Stimulated activated naive CD8-positive, alpha-beta T cell treated with anti-CD3 and anti-CD28 coated beads, Interleukin-15, amount 100 ng/mL, for 72 hours (primary cell): ENCODE measurements around the gene UBN1.
"Not testable (repeated sequence)": the region's sequence is repeated elsewhere in the genome, so short reads cannot be mapped to it uniquely, and the experiment has no call there.

Experiments used
- ATAC-seq: fragments of 150-1000 bp; cut with Tn5 transposase; 2 replicates; pipeline ENCODE4 v1.10.0; 2021; ENCODE audit warnings: mild to moderate bottlenecking, moderate library complexity
- DNase-seq, 2 donors: peaks; one replicate each; pipeline ENCODE4 v3.0.0; 2021 to 2022
- H3K27ac Mint-ChIP-seq, 2 donors: one replicate each; pipeline ENCODE4 v1.8.0; 2022; ENCODE audit warnings: mild to moderate bottlenecking in 2 of 2, mixed read lengths in 2 of 2, moderate library complexity in 2 of 2
- H3K27me3 Mint-ChIP-seq: one replicate; pipeline ENCODE4 v1.8.0; 2022; ENCODE audit warnings: mixed read lengths
- H3K4me1 Mint-ChIP-seq: one replicate; pipeline ENCODE4 v1.8.0; 2022; ENCODE audit warnings: mild to moderate bottlenecking, mixed read lengths
- H3K4me3 Mint-ChIP-seq, 2 donors: one replicate each; pipeline ENCODE4 v1.8.0; 2022; ENCODE audit warnings: mild to moderate bottlenecking in 2 of 2, mixed read lengths in 2 of 2, moderate library complexity in 1 of 2
- H3K9me3 Mint-ChIP-seq, 2 donors: one replicate each; pipeline ENCODE4 v1.8.0; 2022; ENCODE audit warnings: mixed read lengths in 2 of 2

The UBN1 gene

DNA sequence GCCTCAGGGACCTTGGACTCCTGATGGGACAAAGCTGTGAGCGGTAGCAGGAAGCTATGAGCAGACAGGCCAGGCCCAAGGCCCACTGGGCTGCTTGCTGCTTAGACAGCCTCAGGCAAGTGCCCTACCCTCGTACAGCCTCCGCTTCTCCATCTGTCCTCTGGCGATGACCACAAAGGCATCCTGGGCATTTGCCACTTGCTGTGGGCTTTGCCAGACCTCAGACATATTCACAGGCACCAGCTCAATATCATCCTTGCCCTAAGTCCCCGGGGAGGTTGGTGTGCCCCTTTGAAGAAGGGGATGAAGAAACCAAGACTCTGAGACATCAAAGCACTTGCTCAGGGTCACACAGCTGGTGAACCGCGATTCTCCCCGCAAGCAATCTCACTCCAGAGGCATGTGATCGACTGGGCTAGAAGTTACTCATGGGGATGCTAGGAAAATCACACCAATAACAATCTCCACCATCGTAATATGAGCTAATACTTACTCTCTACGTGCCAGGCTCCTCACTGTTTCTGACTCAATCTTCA, 68.0 kb downstream of the UBN1 start:
- DNase-seq = no peak
- H3K27me3 Mint-ChIP-seq = no peaks in the 10 kb centered on the region
- H3K9me3 Mint-ChIP-seq = no peaks in the 10 kb centered on the region
- H3K4me3 Mint-ChIP-seq = no peak overlapping the region
- no peak for ATAC-seq
- no peak overlapping the region for H3K27ac Mint-ChIP-seq
- H3K4me1 Mint-ChIP-seq = no peaks in the 10 kb centered on the region

GRCh38 chr16:4917117-4917516, 69.8 kb downstream of the UBN1 start:
- no peaks in the 10 kb centered on the region for H3K9me3 Mint-ChIP-seq
- DNase-seq = no peak
- no peaks in the 10 kb centered on the region for H3K27me3 Mint-ChIP-seq
- H3K27ac Mint-ChIP-seq = peak overlapping the region in 1 of 2 donors; percentile 72
- ATAC-seq = no peak
- no peaks in the 10 kb centered on the region for H3K4me1 Mint-ChIP-seq
- H3K4me3 Mint-ChIP-seq = no peak overlapping the region

- H3K27me3 Mint-ChIP-seq = no peaks in the 10 kb centered on the region
Observed at GRCh38 chr16:4918781-4919251, 71.5 kb downstream of the UBN1 start.

DNA sequence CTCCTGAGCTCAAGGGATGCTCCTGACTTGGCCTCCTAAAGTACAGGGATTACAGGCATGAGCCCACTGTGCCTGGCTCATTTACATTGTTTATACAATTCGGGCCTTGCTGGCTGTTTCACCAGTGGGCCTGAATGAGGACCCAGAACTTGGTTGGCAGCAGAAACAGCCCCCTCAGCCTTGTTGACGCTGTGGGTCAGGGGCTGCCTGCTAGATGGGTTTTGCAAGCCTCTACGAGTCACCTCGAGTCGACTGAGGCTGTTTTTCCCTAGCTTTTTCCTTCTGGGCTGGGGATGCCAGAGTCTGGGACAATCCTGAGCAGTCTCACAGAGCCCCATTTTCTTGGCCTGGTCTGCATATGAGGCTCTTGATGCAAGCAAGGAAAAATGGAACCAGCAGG, 73.5 kb downstream of the UBN1 start:
- no peak for ATAC-seq
- H3K27me3 Mint-ChIP-seq = no peaks in the 10 kb centered on the region
- H3K4me1 Mint-ChIP-seq = no peaks in the 10 kb centered on the region
- no peak overlapping the region for H3K27ac Mint-ChIP-seq
- DNase-seq = no peak
- peaks cover 0 to 3% of the 10 kb centered on the region in 2 donors for H3K9me3 Mint-ChIP-seq
- H3K4me3 Mint-ChIP-seq = no peak overlapping the region

More at GRCh38 chr16:4918781-4919251, 71.5 kb downstream of the UBN1 start:
- Mint-ChIP-seq H3K4me3 (no peak overlapping the region), H3K4me1 (no peaks in the 10 kb centered on the region), H3K27ac (no peak overlapping the region), H3K9me3 (no peaks in the 10 kb centered on the region)
- DNase-seq (no peak), ATAC-seq (no peak)

- no peak for DNase-seq
- Mint-ChIP-seq H3K27ac (no peak overlapping the region), H3K9me3 (peaks cover 7 to 20% of the 10 kb centered on the region in 2 donors), H3K4me1 (no peaks in the 10 kb centered on the region), H3K27me3 (no peaks in the 10 kb centered on the region), H3K4me3 (no peak overlapping the region)
- ATAC-seq = no peak
Observed at GRCh38 chr16:4922721-4923342, 75.6 kb downstream of the UBN1 start.

- no peak overlapping the region for H3K27ac Mint-ChIP-seq
- DNase-seq (no peak), ATAC-seq (no peak)
- no peaks in the 10 kb centered on the region for H3K4me1 Mint-ChIP-seq
- H3K9me3 Mint-ChIP-seq = peaks cover 7 to 20% of the 10 kb centered on the region in 2 donors
- no peaks in the 10 kb centered on the region for H3K27me3 Mint-ChIP-seq
- H3K4me3 Mint-ChIP-seq = no peak overlapping the region
Observed at GRCh38 chr16:4923853-4924252, 76.6 kb downstream of the UBN1 start.

GRCh38 chr16:4924593-4925292, 77.5 kb downstream of the UBN1 start:
- Mint-ChIP-seq H3K27ac (no peak overlapping the region), H3K4me1 (no peaks in the 10 kb centered on the region), H3K4me3 (no peak overlapping the region), H3K9me3 (peaks cover 7 to 20% of the 10 kb centered on the region in 2 donors), H3K27me3 (no peaks in the 10 kb centered on the region)
- ATAC-seq (no peak), DNase-seq (no peak)

- Mint-ChIP-seq H3K27me3 (no peaks in the 10 kb centered on the region), H3K27ac (no peak overlapping the region), H3K4me1 (no peaks in the 10 kb centered on the region), H3K4me3 (no peak overlapping the region), H3K9me3 (peaks cover 7 to 20% of the 10 kb centered on the region in 2 donors)
- DNase-seq = no peak
- no peak for ATAC-seq
Observed at GRCh38 chr16:4925293-4925607, 78.0 kb downstream of the UBN1 start.

GRCh38 chr16:4925791-4926190, 78.5 kb downstream of the UBN1 start:
- H3K27me3 Mint-ChIP-seq = no peaks in the 10 kb centered on the region
- peaks cover 7 to 20% of the 10 kb centered on the region in 2 donors for H3K9me3 Mint-ChIP-seq
- no peak for ATAC-seq
- no peak overlapping the region for H3K4me3 Mint-ChIP-seq
- no peak for DNase-seq
- H3K4me1 Mint-ChIP-seq = no peaks in the 10 kb centered on the region
- H3K27ac Mint-ChIP-seq = no peak overlapping the region

- H3K4me3 Mint-ChIP-seq = no peak overlapping the region
- H3K27me3 Mint-ChIP-seq = no peaks in the 10 kb centered on the region
- H3K4me1 Mint-ChIP-seq = no peaks in the 10 kb centered on the region
Observed at GRCh38 chr16:4926928-4927327, 79.6 kb downstream of the UBN1 start.

GRCh38 chr16:4927661-4928060, 80.4 kb downstream of the UBN1 start:
- H3K4me3 Mint-ChIP-seq = no peak overlapping the region
- DNase-seq (no peak), ATAC-seq (no peak)
- no peaks in the 10 kb centered on the region for H3K4me1 Mint-ChIP-seq
- peaks cover 7 to 20% of the 10 kb centered on the region in 2 donors for H3K9me3 Mint-ChIP-seq
- H3K27me3 Mint-ChIP-seq = no peaks in the 10 kb centered on the region
- H3K27ac Mint-ChIP-seq = no peak overlapping the region

More at GRCh38 chr16:4926928-4927327, 79.6 kb downstream of the UBN1 start:
- DNase-seq = no peak
- H3K9me3 Mint-ChIP-seq = peaks cover 7 to 20% of the 10 kb centered on the region in 2 donors
- no peak for ATAC-seq
- no peak overlapping the region for H3K27ac Mint-ChIP-seq

DNA sequence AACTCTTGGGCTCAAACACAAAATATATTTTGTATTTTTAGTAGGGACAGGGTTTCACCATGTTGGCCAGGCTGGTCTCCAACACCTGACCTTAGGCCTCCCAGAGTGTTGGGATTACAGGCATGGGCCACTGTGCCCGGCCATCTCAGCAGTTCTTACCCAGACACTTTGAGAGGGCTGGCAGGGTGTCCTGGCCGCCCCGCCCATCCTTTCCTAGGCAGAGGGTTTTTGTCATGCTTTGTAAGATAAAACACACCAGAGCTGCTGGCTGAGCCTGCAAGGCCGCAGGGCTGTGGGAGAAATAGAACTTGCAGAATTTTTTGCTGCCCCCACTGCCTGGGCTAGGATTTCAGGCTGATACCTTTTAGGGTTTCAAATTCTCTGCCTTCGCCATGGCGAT, 80.9 kb downstream of the UBN1 start:
- H3K4me3 Mint-ChIP-seq = no peak overlapping the region
- no peaks in the 10 kb centered on the region for H3K4me1 Mint-ChIP-seq
- no peak overlapping the region for H3K27ac Mint-ChIP-seq
- peaks cover 1% of the 10 kb centered on the region for H3K27me3 Mint-ChIP-seq
- peaks cover 7 to 20% of the 10 kb centered on the region in 2 donors for H3K9me3 Mint-ChIP-seq
- DNase-seq (no peak), ATAC-seq (no peak)

DNA sequence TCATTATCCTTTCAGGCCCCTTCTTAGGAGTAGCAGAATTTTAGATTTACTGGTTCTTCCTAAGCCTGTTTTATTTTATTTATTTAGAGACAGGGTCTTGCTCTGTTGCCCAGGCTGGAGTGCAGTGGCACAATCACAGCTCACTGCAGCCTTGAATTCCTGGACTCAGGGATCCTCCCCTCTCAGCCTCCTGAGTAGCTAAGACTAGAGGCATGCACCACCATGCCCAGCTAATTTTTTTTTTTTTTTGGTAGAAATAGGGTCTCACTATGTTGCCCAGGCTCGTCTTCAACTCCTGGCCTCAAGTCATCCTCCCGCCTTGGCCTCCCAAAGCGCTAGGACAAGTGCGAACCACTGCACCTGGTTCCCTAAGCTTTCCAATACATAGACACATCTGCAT, 82.3 kb downstream of the UBN1 start:
- not testable (repeated sequence) for ATAC-seq, DNase-seq, H3K4me1 Mint-ChIP-seq, H3K27ac Mint-ChIP-seq, H3K4me3 Mint-ChIP-seq
- Mint-ChIP-seq H3K9me3 (peaks cover 7 to 20% of the 10 kb centered on the region in 2 donors), H3K27me3 (peaks cover 14% of the 10 kb centered on the region)

DNA sequence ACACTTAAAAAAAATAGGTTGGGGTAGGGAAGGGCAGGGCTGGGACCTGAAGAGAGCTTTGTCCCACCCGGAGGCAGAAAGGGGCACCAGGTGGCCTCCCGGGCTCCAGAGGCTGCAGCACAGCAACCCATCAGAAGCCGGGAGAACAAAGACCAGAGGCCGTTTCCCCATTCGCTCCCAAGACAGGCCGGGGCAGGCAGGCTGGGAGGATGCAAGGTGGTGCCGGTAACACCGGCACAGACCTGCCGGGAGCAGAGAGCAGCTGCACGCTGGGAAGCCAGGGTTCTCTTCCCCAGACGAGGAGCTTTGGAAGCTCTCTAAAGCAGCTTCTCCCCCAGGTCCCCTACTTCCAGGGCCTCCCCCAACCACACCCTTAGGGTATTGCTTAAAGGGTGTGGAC, 84.1 kb downstream of the UBN1 start:
- no peak overlapping the region for H3K4me3 Mint-ChIP-seq
- peaks cover 32% of the 10 kb centered on the region for H3K27me3 Mint-ChIP-seq
- peaks cover 2% of the 10 kb centered on the region for H3K4me1 Mint-ChIP-seq
- peaks cover 7 to 12% of the 10 kb centered on the region in 2 donors for H3K9me3 Mint-ChIP-seq
- DNase-seq (no peak), ATAC-seq (no peak)
- no peak overlapping the region for H3K27ac Mint-ChIP-seq
